HEK293 (cell line): Measurements from ENCODE around the gene RRP15.

Experiments used
- CTCF ChIA-PET: fragments of 350-600 bp; formaldehyde crosslinking; extraction: SDS; loops from one replicate; lab custom pipeline; 2021; ENCODE audit warnings: antibody characterized with exemption; lab: Yijun Ruan, JAX
- POLR2A ChIA-PET: fragments of 300-600 bp; formaldehyde crosslinking; extraction: SDS; loops from one replicate; lab custom pipeline; 2020; ENCODE audit warnings: antibody characterized with exemption, inconsistent platforms; lab: Yijun Ruan, JAX
- H3K27ac ChIP-seq: fragments of 200-500 bp; sonication (Bioruptor generic); 2 replicates; pipeline ENCODE4 v1.5.1; 2014; ENCODE audit warnings: low read depth, low read length, control low read depth, inconsistent platforms; ENCODE audit errors: extremely low read depth
- H3K36me3 ChIP-seq, 2 experiments: fragments of 200-500 bp in 1 of 2; sonication (Bioruptor generic) in 1 of 2; 1 replicate in 1 of 2; 2 replicates in 1 of 2; pipeline ENCODE4 v1.5.1; 2014 to 2017; ENCODE audit warnings: inconsistent platforms in 2 of 2, low read length in 2 of 2; ENCODE audit not compliant: control insufficient read depth in 2 of 2, insufficient read depth in 1 of 2
- H3K4me1 ChIP-seq: fragments of 200-500 bp; sonication (Bioruptor generic); 2 replicates; pipeline ENCODE4 v1.5.1; 2014; ENCODE audit warnings: mild to moderate bottlenecking, low read length, inconsistent platforms; ENCODE audit not compliant: control insufficient read depth, insufficient read depth
- H3K4me3 ChIP-seq: 2 replicates; pipeline ENCODE4 v1.5.1; 2011; ENCODE audit warnings: low read depth, mild to moderate bottlenecking, control low read depth, low read length, moderate library complexity
- H3K9me3 ChIP-seq: fragments of 200-500 bp; sonication (Bioruptor generic); 2 replicates; pipeline ENCODE4 v1.5.1; 2014; ENCODE audit warnings: low read depth, low read length, inconsistent platforms; ENCODE audit not compliant: control insufficient read depth, insufficient read depth
- BCL11A ChIP-seq: fragments of 450-650 bp; formaldehyde crosslinking; IDR thresholded peaks from 2 replicates; pipeline ENCODE4 v1.5.1; 2016; ENCODE audit warnings: low read depth, missing biosample characterization, missing genetic modification characterization
- KLF10 ChIP-seq: fragments of 450-650 bp; IDR thresholded peaks from 2 replicates; pipeline ENCODE4 v1.5.1; 2018; ENCODE audit warnings: missing biosample characterization, mild to moderate bottlenecking, missing genetic modification characterization
- SCRT2 ChIP-seq: fragments of 450-650 bp; formaldehyde crosslinking; IDR thresholded peaks from 2 replicates; pipeline ENCODE4 v1.5.1; 2016; ENCODE audit warnings: missing biosample characterization, missing genetic modification characterization
- SP7 ChIP-seq: fragments of 450-650 bp; formaldehyde crosslinking; IDR thresholded peaks from 2 replicates; pipeline ENCODE4 v1.5.1; 2016; ENCODE audit warnings: missing biosample characterization, missing genetic modification characterization
- YY1 ChIP-seq: fragments of 450-650 bp; formaldehyde crosslinking; IDR thresholded peaks from 2 replicates; pipeline ENCODE4 v1.5.1; 2018; ENCODE audit warnings: missing biosample characterization, missing genetic modification characterization
- ZBTB17 ChIP-seq: fragments of 450-650 bp; formaldehyde crosslinking; IDR thresholded peaks from 2 replicates; pipeline ENCODE4 v1.5.1; 2016; ENCODE audit warnings: missing biosample characterization, missing genetic modification characterization
- ZBTB48 ChIP-seq: fragments of 450-650 bp; formaldehyde crosslinking; IDR thresholded peaks from 2 replicates; pipeline ENCODE4 v1.5.1; 2016; ENCODE audit warnings: missing biosample characterization, missing genetic modification characterization
- ZBTB7A ChIP-seq: fragments of 450-650 bp; formaldehyde crosslinking; IDR thresholded peaks from 2 replicates; pipeline ENCODE4 v1.5.1; 2016; ENCODE audit warnings: low read depth, missing biosample characterization, missing genetic modification characterization
- ZBTB8A ChIP-seq: fragments of 450-650 bp; formaldehyde crosslinking; IDR thresholded peaks from 2 replicates; pipeline ENCODE4 v1.5.1; 2016; ENCODE audit warnings: missing biosample characterization, missing genetic modification characterization
- ZFHX2 ChIP-seq: fragments of 450-650 bp; formaldehyde crosslinking; conservative IDR thresholded peaks from 2 replicates; pipeline ENCODE4 v1.5.1; 2016; ENCODE audit warnings: missing biosample characterization, missing genetic modification characterization
- ZNF132 ChIP-seq: fragments of 450-650 bp; formaldehyde crosslinking; IDR thresholded peaks from 2 replicates; pipeline ENCODE4 v1.5.1; 2017; ENCODE audit warnings: missing biosample characterization, missing genetic modification characterization, borderline replicate concordance
- ZNF214 ChIP-seq: fragments of 450-650 bp; formaldehyde crosslinking; IDR thresholded peaks from 2 replicates; pipeline ENCODE4 v1.5.1; 2017; ENCODE audit warnings: missing biosample characterization, mild to moderate bottlenecking, missing genetic modification characterization, borderline replicate concordance
- ZNF223 ChIP-seq: fragments of 450-650 bp; formaldehyde crosslinking; IDR thresholded peaks from 2 replicates; pipeline ENCODE4 v1.5.1; 2016; ENCODE audit warnings: missing biosample characterization, missing genetic modification characterization
- ZNF239 ChIP-seq: fragments of 450-650 bp; formaldehyde crosslinking; IDR thresholded peaks from 2 replicates; pipeline ENCODE4 v1.5.1; 2016; ENCODE audit warnings: missing biosample characterization, missing genetic modification characterization
- ZNF366 ChIP-seq: fragments of 450-650 bp; formaldehyde crosslinking; conservative IDR thresholded peaks from 2 replicates; pipeline ENCODE4 v1.5.1; 2016; ENCODE audit warnings: missing biosample characterization, missing genetic modification characterization
- ZNF416 ChIP-seq: fragments of 450-650 bp; formaldehyde crosslinking; IDR thresholded peaks from 2 replicates; pipeline ENCODE4 v1.5.1; 2016; ENCODE audit warnings: missing biosample characterization, missing genetic modification characterization
- ZNF521 ChIP-seq: fragments of 450-650 bp; formaldehyde crosslinking; IDR thresholded peaks from 2 replicates; pipeline ENCODE4 v1.5.1; 2017; ENCODE audit warnings: missing biosample characterization, mild to moderate bottlenecking, missing genetic modification characterization
- ZNF530 ChIP-seq: fragments of 450-650 bp; formaldehyde crosslinking; IDR thresholded peaks from 2 replicates; pipeline ENCODE4 v1.5.1; 2016; ENCODE audit warnings: low read depth, missing biosample characterization, missing genetic modification characterization
- ZNF629 ChIP-seq: fragments of 450-650 bp; formaldehyde crosslinking; IDR thresholded peaks from 2 replicates; pipeline ENCODE4 v1.5.1; 2017; ENCODE audit warnings: missing biosample characterization, missing genetic modification characterization
- ZNF701 ChIP-seq: fragments of 450-650 bp; formaldehyde crosslinking; IDR thresholded peaks from 2 replicates; pipeline ENCODE4 v1.5.1; 2016; ENCODE audit warnings: missing biosample characterization, missing genetic modification characterization
- ZNF785 ChIP-seq: fragments of 450-650 bp; formaldehyde crosslinking; IDR thresholded peaks from 2 replicates; pipeline ENCODE4 v1.5.1; 2016; ENCODE audit warnings: missing biosample characterization, missing genetic modification characterization
- TF ChIP-seq, protein P1 (sequence below): fragments of 450-650 bp; formaldehyde crosslinking; IDR thresholded peaks from 2 replicates; pipeline ENCODE4 v1.5.1; 2016; ENCODE audit warnings: missing biosample characterization, missing genetic modification characterization
- TF ChIP-seq, protein P2 (sequence below): fragments of 450-650 bp; formaldehyde crosslinking; IDR thresholded peaks from 2 replicates; pipeline ENCODE4 v1.5.1; 2016; ENCODE audit warnings: missing biosample characterization, missing genetic modification characterization
- TF ChIP-seq, protein P3 (sequence below): fragments of 450-650 bp; IDR thresholded peaks from 2 replicates; pipeline ENCODE4 v1.5.1; 2018; ENCODE audit warnings: missing biosample characterization, mild to moderate bottlenecking, missing genetic modification characterization
- TF ChIP-seq, protein P4 (sequence below): fragments of 450-650 bp; formaldehyde crosslinking; conservative IDR thresholded peaks from 2 replicates; pipeline ENCODE4 v1.5.1; 2016; ENCODE audit warnings: low read depth, missing biosample characterization, missing genetic modification characterization
- TF ChIP-seq, protein P5 (sequence below): fragments of 450-650 bp; IDR thresholded peaks from 2 replicates; pipeline ENCODE4 v1.5.1; 2018; ENCODE audit warnings: missing biosample characterization, missing genetic modification characterization

Gene RRP15

DNA sequence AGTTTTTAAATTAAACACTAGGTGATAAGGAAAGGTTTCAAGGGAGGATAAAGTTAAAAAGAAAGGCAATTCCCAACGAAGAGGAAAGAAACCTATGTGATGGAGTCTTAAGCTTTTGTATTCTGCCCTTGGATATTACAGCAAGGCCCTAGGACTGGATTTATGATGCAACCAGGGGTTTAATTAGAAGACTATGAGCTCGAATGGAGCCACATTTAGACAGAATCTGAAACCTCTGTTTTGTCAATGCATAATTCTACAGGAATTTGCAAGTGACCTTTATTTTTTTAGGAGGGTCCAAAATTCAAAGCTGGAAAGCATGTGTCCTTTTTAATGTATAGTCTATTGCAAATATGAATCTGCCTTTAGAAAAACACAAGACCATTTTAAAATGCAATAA, 98.0 kb downstream of the RRP15 start:
- no peak for TF ChIP-seq YY1
- TF ChIP-seq ZNF223 (tag by site-specific recombination) = no peak
- no peak for TF ChIP-seq ZNF366 (tag by site-specific recombination)
- no peak for TF ChIP-seq ZNF785 (tag by site-specific recombination)
- TF ChIP-seq ZNF530 = no peak
- no peak for TF ChIP-seq SCRT2
- TF ChIP-seq, protein P1, sequence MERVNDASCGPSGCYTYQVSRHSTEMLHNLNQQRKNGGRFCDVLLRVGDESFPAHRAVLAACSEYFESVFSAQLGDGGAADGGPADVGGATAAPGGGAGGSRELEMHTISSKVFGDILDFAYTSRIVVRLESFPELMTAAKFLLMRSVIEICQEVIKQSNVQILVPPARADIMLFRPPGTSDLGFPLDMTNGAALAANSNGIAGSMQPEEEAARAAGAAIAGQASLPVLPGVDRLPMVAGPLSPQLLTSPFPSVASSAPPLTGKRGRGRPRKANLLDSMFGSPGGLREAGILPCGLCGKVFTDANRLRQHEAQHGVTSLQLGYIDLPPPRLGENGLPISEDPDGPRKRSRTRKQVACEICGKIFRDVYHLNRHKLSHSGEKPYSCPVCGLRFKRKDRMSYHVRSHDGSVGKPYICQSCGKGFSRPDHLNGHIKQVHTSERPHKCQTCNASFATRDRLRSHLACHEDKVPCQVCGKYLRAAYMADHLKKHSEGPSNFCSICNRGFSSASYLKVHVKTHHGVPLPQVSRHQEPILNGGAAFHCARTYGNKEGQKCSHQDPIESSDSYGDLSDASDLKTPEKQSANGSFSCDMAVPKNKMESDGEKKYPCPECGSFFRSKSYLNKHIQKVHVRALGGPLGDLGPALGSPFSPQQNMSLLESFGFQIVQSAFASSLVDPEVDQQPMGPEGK = no peak
- TF ChIP-seq ZBTB48 = no peak
- no peak for TF ChIP-seq BCL11A
- no peak for TF ChIP-seq SP7 (tag by site-specific recombination)
- TF ChIP-seq ZNF629 = no peak
- TF ChIP-seq ZNF701 (tag by site-specific recombination) = no peak
- TF ChIP-seq, protein P2, sequence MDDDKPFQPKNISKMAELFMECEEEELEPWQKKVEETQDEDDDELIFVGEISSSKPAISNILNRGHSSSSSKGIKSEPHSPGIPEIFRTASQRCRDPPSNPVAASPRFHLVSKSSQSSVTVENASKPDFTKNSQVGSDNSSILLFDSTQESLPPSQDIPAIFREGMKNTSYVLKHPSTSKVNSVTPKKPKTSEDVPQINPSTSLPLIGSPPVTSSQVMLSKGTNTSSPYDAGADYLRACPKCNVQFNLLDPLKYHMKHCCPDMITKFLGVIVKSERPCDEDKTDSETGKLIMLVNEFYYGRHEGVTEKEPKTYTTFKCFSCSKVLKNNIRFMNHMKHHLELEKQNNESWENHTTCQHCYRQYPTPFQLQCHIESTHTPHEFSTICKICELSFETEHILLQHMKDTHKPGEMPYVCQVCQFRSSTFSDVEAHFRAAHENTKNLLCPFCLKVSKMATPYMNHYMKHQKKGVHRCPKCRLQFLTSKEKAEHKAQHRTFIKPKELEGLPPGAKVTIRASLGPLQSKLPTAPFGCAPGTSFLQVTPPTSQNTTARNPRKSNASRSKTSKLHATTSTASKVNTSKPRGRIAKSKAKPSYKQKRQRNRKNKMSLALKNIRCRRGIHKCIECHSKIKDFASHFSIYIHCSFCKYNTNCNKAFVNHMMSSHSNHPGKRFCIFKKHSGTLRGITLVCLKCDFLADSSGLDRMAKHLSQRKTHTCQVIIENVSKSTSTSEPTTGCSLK (tag by site-specific recombination) = no peak
- no peak for TF ChIP-seq KLF10 (tag by site-specific recombination)
- no peak for TF ChIP-seq ZNF239
- CTCF ChIA-PET = interaction anchor here (0.6 kb wide), 1 partner anchor 113 kb away, joined by 3 read pairs; no protein-coding TSS in a partner anchor

DNA sequence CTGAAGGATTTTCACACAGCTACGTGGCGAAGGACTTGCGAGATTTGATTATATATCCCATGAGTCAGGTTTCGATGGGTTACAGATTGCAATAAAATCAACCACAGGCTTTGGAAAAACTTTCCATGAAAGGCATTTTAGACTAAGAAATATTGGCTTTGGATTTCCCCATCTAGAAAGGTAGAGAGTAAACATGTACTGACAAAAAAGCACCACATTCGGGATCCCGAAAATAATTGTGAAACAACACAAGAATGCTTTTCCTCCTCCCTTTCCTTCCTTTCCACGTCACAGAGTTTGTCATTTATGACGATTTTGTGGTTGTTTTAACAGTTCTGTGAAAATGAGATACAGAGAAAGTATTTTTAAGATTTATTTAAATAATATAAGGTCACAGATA, 98.6 kb downstream of the RRP15 start:
- H3K4me1 ChIP-seq = peaks cover 4% of the 10 kb centered on the region; the same call in 1 of the 2 replicates
- H3K27ac ChIP-seq = no peak overlapping the region
- H3K9me3 ChIP-seq = no peaks in the 10 kb centered on the region
- ChIA-PET POLR2A (no interaction called here), CTCF (interaction anchor here (0.6 kb wide), 1 partner anchor 112 kb away, joined by 3 read pairs; no protein-coding TSS in a partner anchor)
- no peaks in the 10 kb centered on the region for H3K36me3 ChIP-seq
- H3K4me3 ChIP-seq = no peak overlapping the region
- TF ChIP-seq, protein P3, sequence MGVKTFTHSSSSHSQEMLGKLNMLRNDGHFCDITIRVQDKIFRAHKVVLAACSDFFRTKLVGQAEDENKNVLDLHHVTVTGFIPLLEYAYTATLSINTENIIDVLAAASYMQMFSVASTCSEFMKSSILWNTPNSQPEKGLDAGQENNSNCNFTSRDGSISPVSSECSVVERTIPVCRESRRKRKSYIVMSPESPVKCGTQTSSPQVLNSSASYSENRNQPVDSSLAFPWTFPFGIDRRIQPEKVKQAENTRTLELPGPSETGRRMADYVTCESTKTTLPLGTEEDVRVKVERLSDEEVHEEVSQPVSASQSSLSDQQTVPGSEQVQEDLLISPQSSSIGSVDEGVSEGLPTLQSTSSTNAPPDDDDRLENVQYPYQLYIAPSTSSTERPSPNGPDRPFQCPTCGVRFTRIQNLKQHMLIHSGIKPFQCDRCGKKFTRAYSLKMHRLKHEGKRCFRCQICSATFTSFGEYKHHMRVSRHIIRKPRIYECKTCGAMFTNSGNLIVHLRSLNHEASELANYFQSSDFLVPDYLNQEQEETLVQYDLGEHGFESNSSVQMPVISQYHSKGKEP (tag by site-specific recombination) = no peak
- TF ChIP-seq, protein P4, sequence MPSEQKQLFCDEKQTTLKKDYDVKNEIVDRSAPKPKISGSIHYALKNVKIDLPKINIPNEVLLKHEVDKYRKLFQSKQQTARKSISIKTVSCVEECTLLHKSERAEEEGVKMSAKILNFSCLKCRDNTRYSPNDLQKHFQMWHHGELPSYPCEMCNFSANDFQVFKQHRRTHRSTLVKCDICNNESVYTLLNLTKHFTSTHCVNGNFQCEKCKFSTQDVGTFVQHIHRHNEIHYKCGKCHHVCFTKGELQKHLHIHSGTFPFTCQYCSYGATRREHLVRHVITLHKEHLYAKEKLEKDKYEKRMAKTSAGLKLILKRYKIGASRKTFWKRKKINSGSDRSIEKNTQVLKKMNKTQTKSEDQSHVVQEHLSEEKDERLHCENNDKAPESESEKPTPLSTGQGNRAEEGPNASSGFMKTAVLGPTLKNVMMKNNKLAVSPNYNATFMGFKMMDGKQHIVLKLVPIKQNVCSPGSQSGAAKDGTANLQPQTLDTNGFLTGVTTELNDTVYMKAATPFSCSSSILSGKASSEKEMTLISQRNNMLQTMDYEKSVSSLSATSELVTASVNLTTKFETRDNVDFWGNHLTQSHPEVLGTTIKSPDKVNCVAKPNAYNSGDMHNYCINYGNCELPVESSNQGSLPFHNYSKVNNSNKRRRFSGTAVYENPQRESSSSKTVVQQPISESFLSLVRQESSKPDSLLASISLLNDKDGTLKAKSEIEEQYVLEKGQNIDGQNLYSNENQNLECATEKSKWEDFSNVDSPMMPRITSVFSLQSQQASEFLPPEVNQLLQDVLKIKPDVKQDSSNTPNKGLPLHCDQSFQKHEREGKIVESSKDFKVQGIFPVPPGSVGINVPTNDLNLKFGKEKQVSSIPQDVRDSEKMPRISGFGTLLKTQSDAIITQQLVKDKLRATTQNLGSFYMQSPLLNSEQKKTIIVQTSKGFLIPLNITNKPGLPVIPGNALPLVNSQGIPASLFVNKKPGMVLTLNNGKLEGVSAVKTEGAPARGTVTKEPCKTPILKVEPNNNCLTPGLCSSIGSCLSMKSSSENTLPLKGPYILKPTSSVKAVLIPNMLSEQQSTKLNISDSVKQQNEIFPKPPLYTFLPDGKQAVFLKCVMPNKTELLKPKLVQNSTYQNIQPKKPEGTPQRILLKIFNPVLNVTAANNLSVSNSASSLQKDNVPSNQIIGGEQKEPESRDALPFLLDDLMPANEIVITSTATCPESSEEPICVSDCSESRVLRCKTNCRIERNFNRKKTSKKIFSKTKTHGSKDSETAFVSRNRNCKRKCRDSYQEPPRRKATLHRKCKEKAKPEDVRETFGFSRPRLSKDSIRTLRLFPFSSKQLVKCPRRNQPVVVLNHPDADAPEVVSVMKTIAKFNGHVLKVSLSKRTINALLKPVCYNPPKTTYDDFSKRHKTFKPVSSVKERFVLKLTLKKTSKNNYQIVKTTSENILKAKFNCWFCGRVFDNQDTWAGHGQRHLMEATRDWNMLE (tag by site-specific recombination) = no peak
- no peak for TF ChIP-seq ZBTB7A
- TF ChIP-seq ZFHX2 (tag by site-specific recombination) = no peak
- TF ChIP-seq ZBTB8A = no peak
- TF ChIP-seq ZNF214 (tag by site-specific recombination) = no peak
- TF ChIP-seq ZNF521 (tag by site-specific recombination) = no peak
- no peak for TF ChIP-seq ZNF132 (tag by site-specific recombination)
- no peak for TF ChIP-seq ZBTB17 (tag by site-specific recombination)
- TF ChIP-seq ZNF416 (tag by site-specific recombination) = no peak
- TF ChIP-seq, protein P5, sequence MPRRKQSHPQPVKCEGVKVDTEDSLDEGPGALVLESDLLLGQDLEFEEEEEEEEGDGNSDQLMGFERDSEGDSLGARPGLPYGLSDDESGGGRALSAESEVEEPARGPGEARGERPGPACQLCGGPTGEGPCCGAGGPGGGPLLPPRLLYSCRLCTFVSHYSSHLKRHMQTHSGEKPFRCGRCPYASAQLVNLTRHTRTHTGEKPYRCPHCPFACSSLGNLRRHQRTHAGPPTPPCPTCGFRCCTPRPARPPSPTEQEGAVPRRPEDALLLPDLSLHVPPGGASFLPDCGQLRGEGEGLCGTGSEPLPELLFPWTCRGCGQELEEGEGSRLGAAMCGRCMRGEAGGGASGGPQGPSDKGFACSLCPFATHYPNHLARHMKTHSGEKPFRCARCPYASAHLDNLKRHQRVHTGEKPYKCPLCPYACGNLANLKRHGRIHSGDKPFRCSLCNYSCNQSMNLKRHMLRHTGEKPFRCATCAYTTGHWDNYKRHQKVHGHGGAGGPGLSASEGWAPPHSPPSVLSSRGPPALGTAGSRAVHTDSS (tag by site-specific recombination) = no peak

More for the DNA sequence above, 98.0 kb downstream of the RRP15 start:
- Histone ChIP-seq H3K4me1 (peaks cover 4% of the 10 kb centered on the region; the same call in 1 of the 2 replicates), H3K4me3 (no peak overlapping the region), H3K36me3 (no peaks in the 10 kb centered on the region), H3K27ac (no peak overlapping the region), H3K9me3 (no peaks in the 10 kb centered on the region)
- POLR2A ChIA-PET = no interaction called here
